HG03354 (cell line): ENCODE measurements around the gene GET3.
"Not testable (repeated sequence)": the region's sequence is repeated elsewhere in the genome, so short reads cannot be mapped to it uniquely, and the experiment has no call there.

ENCODE experiments used
- ATAC-seq: cut with Tn5 transposase; IDR thresholded peaks from one replicate; pipeline ENCODE4 v1.9.1; 2021; ENCODE audit warnings: mild to moderate bottlenecking; ENCODE audit not compliant: unreplicated experiment, poor library complexity, severe bottlenecking

Gene GET3

DNA sequence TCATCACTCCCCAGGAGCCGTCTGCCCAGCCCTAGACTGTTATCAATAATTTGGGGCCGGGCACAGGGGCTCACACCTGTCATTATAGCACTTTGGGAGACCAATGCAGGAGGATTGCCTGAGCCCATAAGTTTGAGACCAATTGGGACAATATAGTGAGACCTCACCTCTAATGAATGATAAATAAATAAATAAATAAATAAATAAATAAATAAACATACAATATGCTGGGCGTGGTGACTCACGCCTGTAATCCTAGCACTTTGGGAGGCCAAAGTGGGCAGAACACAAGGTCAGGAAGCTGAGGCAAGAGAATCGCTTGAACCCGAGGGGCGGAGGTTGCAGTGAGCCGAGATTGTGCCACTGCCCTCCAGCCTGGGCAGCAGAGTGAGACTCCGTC, 24.0 kb upstream of the GET3 start:
- ATAC-seq, result not testable (repeated sequence)

DNA sequence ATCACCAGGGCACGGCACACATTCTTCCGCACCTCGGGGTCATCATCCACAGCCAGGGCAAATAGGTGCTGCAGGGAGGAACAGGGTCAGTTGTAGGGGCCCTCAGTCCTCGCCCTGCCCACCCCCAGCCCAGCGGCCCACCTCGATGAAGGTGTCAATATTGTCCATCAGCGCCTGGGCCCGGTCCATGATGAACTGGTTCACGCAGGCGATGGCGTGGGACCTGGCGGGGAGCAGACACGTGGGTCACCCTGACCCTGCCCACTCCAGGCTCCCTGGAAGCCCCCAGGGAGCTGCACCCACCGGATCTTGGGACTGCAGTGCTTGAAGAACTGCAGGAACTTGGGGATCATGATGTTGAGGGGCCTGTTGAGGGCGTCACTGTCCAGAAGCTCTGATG, 22.2 kb upstream of the GET3 start:
- ATAC-seq, result no peak

DNA sequence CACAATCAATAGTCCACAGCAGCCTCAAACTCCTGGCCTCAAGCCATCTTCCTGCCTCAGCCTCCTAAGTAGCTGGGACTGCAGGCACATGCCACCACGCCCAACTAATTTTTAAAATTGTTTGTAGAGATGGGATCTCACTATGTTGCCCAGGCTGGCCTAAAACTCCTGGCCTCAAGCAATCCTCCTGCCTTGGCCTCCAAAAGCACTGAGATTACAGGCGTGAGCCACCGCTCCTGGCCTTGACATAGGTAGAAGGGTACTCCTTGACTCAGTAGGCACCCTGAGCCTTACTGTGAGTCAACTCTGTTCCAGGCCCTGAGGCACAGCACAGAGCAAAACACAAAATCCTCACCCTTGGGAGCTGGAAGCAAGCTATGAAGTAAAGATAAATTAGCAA, 21.4 kb upstream of the GET3 start:
- no peak for ATAC-seq

DNA sequence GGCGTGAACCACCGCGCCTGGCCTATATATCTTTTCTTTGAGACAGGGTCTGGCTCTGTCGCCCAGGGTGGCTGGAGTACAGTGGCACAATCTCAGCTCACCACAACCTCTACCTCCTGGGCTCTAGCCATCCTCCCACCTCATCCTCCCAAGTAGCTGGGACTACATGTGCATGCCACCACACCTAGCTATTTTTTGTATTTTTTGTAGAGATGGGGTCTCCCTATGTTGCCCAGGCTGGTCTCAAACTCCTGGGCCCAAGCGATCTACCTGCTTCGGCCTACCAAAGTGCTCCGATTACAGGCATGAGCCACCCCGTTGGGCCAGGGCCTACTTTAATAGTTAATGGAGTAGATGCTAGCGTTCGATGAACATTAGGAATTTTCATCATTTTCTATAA, 17.0 kb upstream of the GET3 start:
- no peak for ATAC-seq

DNA sequence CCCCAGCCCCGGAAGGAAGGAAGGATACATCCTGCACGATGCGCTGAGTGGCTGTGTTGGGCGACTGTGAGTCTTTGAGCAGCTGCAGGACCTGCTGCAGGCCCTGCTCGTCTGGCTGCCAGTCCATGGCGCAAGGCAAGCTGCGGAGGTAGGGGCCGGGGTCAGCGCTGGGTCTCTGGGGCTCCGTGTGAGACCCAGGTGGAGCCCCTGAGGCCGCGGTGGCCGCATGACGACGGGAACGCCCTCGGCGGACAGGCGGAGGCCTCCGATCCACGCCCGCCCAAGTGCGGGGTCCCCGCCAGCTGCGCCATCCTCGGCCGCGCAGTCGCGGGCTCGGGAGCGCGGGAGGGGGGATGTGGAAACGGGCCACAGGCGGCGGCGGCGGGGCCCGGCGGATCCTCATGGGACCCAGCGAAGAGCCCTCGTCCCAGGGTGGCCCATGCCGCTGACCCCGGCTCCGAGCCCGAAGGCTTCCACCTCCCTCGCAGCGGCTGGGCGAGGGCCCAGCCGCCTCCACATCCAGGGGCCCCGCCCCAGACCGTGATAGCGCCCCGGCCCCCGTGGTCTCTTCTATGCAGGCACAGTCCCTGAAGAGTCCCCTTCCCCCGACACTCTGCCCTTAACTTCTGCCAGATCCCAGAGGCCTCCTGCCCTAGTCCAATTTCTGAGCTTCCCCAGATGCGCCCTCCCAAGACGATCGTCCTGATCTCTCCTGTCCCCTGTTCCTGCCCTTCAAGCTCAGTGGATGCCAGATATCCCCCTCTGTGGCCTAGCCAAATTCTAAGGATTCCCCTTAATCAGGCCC, 16.2 kb upstream of the GET3 start:
- no peak for ATAC-seq

DNA sequence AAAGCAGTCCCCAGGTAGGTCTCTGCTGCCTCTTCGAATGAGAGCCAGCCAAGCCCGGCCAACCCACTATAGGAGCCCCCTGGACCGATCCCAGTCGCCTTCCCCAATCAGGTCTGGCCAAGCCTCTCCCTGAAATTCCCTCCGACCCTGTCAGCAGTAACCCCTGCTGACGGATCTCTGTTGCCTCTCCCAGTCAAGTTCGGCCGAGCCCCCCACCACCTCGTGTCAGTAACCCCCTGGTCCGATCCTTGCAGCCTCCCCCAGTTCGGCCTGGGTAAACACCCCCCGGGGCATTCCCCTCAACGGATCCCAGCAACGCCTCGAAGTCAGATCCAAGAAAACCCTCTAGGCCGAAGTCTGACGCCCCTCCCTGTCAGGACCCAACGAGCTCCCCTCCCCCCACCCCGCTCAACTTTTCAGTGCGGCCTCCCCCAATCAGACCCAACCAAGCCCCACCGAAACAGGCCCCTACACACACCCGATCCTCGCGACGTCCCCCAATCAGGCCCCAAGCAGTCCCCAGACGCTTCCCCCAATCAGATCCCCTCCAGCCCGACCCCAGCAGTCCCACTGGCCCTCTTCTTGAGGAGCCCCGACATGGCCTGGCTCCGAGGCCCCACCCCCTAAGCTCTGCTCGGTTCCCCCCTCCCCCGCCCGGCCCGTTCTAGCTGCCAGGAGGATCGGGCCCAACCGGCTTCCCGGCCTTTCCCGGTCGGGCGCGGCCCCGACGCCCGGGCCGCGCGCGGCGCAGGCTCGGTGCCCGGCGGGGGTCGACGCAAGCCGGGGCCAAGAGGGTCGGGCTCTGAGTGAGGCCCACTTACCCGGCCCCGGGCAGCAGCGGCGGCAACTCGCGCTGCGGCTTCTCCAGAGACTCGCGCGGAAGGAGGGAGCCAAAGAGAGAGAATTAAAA, 15.4 kb upstream of the GET3 start:
- peak; percentile 39 for ATAC-seq

DNA sequence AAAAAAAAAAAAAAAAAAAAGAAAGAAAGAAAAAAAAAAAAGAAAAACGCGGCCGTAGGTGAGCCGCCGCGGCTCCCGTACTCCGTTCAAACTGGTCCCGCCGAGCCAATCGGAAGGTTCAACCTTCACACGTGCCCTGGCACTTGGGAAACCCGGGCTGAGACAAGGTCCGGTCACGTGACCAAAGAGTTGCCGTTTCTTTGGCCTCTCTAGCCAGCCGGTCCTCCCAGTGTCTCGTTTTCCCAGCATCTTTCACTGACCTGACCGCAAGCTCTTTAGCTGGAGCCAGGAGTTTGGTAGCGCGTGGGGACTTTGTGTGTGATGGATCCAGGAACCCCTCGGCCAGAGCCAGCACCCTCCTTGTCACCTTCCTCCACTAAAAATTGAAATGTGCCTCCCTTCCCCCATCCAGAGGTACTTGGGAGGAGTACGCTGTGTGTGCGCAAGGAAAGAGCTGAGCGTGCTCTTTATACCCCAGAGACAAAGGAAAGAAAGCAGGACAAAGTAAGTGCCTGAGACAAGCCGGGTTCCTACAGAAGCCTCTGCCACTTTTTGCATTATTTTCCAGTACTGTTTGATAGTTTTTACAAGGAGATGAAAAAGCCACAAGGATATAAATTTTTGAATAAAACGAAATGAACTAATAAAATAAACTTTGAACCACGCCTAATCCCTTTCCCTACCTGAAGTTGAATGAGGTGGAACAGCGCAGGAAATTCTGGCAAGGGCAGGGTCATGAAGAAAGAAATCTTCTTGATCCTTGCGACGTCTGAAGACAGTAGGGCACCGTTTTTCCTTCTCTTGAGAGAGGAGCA, 14.5 kb upstream of the GET3 start:
- ATAC-seq, result peak; percentile 79

DNA sequence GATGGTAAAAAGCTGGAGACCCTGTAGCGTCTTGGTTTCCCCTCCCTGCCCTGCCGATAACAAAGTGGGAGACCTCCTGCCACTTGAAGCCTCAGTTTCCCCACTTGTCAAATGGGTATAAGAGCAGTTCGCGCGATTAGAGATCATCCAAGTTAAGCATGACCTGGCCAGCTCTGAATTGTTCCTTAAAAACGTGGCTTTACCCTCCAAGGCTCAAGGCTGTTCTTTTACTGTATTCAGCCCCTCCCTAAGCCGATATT, 14.0 kb upstream of the GET3 start:
- no peak for ATAC-seq

DNA sequence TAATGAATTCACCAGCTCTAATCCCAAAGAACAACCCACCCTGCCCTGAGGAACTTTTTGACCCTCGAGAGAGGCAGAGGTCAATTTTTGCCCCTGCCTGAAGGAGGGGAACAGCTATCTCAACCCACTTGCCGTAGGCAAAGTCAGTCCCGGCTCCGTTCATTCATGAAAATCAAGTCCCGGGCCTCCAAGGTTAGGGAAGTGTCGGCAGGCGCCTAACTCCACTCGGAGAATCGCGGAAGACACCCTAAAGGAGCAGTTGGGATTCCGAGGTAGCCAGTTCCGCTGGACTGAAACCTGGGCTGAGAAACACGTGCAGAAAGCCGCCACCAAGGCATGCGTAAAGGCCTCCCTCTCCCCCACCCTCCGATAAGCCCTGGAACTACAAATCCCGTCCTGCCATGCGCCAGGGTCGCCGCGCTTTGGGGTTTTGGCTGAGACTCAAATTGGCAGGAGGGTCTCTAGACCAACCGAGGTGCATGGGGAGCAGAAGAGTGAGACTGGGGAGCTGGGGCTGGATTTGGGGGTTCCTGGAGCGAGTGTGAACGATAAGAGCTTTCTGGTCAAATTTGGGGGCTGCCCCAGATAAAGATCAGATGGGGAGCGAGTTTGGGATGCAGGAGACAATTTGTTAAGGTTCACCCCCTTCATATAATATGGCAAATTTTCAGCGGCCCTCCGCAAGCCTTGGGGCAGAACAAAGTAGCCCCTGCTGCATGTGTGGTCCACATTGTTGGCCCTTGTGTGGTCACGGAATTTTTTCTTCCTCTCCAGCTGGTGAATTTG, 13.5 kb upstream of the GET3 start, which contains the start of gene TNPO2:
Gene TNPO2 (minus strand): TSS at position 292 of the 786 bp plus-strand sequence. CDS start 2,955 bp downstream, outside the sequence.
- no peak for ATAC-seq

DNA sequence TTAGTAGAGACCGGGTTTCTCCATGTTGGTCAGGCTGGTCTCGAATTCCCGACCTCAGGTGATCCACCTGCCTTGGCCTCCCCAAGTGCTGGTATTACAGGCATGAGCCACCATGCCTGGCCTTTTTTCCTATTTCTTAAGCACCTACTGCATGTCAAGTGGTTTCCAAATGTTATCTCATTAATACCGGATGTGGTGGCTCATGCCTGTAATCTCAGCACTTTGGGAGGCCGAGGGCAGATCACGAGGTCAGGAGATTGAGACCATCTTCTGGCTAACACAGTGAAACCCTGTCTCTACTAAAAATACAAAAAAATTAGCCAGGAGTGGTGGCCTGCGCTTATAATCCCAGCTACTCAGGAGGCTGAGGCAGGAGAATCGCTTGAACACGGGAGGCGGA, 11.7 kb upstream of the GET3 start:
- not testable (repeated sequence) for ATAC-seq

DNA sequence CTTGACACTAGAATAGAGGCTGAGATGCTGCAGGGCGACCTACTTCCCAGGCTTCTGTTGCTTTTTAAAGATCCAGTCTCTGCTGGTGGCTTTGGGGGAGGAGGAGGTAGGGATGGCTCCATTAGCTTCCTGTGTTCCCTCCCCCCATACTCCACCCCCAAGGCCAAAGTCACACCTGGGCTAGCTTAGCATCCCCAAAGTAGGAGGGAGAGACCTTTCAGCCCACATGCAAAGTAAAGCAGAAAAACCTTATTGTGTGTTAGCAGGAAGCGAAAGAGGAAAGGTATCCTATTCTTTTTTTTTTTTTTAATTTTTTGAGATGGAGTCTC, 10.3 kb upstream of the GET3 start:
- ATAC-seq, result no peak

DNA sequence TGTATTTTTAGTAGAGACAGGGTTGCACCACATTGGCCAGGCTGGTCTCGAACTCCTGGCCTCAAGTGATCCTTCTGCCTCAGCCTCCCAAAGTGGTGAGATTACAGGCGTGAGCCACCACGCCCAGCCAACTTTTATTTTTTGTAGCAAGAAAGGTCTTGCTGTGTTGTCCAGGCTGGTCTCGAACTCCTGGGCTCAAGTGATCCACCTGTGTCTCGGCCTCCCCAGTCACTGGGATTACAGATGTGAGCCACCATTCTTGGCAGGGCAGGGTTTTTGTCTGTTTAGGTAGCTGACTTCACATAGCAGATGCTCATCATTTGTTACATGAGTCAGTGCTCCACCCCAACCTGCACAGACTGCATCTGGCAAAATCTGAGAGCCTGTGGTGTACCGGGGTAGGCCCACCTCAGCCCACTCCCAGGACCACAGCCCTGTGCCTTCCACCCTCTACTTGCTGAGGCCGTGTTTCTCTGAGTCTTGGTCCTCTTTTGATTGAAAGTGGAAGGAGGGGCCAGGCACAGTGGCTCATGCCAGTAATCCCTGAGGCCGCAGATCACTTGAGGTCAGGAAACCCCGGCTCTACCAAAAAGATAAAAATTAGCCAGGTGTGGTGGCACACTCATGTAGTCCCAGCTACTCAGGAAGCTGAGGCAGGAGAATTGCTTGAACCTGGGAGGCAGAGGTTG, 9.4 kb upstream of the GET3 start:
- ATAC-seq, result no peak

DNA sequence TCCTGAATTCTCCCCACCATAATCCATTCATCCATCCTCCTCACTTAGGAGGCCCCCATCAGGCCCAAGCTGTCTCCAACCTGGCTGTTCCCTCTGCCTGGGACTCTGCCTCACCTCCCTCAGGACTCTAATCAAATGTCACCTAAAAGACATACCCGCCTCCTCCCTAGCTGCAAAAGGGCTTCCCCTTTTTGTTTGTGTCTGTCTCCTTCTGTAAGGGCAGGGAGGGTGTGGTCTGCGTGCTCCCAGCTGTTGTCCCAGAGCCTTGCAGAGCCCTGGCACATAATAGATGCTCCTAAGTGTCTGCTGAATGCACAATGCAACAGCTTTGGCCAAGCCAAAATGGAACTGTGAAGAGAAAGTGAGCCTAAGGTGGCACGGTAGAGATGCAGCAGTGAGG, 7.2 kb upstream of the GET3 start:
- no peak for ATAC-seq

DNA sequence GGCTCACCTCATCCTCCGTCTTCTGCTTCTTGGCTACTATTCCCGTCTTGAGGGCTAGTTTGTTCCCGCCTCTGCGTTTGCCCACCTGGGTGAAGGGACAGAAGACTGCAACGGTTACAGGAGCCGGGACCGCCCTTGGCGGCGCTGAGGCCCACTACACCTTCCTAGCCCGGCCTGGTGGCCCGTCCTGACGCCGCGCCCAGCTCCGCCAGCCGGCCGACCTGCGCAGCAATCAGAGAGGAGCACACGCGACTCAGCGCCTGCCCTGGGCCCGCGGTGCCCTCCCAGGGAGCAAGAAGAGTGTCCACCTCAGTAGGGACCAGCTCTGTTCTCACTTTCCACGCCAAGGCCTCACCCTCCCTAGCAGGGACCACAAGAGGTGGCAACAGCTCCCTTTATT, 6.0 kb upstream of the GET3 start:
- ATAC-seq, result no peak

DNA sequence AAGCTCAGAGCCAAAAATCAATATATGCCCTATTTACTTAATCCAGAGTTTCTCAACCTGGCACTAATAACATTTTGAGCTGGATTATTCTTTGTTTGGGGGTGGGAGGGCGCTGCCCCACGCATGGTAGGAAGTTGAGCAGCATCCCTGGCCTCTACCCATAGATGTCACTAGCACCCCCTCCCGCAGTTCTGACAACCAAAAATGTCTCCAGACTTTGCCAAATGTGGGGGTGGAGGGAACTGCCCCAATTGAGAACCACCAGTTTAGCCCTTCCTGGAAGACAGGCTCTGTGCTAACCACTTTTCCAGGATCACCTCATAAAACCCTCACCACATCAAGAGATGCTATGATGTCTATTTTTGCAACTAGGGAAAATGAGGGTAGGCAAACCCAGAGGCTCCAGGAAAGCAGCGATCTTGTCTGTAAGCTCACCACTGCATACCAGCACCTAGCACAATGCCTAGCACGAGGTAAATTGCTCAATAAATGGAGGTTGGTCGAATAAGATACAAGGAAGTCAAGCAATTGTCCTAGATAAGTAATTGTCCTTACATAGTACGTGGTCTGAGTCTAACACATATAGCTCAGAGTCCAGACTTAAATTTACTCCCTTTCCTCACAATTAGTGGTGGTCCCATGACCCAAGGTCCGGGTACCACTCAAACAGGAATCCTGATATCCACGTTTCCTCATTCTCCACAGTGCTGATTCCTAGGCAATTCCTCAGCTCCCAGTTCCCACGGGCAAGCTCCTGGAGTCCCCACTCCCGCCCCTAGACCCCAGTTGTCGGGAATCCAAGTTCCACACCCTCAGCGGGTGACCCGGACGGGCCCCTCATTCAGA, 3.7 kb upstream of the GET3 start:
- ATAC-seq, result no peak

DNA sequence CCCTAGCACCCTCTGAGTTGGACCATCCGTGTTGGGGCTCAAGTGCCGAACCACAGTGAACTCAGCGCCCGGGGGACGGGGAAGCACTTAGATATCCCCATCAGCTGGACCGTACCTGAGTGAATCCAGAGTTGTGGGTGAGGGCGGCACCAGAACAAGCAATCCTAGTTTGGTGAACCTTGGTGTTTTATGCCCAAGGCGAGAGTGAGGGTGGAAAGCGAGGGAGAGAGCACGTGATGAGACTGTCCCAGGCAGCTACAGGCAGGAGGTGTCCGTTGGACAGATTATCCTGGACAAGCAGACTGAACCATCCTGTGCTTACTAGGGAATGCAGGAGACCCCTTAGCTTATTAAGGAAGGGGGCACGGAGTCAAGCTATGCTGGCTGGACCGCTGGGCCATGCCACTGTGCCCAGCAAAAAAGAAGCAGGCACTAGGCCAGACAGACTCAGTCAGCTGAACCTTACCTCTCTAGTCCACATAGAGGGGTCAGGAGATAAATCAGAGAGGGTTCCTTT, 596 bp downstream of the GET3 start:
- no peak for ATAC-seq

DNA sequence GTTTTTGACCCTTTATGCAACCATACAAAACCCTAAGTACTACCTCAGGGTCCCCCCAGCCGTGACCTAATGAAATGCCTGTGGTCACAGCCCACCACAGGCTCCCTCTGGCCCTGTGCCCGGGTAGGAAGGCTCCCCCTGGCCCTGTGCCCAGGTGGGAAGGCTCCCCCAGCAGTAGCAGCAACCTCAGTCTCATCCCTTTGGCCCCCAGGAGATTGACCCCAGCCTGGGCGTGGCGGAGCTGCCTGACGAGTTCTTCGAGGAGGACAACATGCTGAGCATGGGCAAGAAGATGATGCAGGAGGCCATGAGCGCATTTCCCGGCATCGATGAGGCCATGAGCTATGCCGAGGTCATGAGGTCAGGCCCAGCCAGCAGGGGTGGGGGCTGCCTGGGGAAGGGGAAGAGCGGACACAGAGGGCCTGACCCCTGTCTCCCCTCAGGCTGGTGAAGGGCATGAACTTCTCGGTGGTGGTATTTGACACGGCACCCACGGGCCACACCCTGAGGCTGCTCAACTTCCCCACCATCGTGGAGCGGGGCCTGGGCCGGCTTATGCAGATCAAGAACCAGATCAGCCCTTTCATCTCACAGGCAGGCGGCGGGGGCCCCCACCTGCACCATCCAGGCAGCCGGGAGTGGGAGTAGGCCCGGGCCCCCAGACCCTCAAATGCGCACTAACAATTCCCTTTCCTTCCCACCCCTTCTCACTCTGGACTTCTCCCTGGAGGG, 8.0 kb downstream of the GET3 start:
- no peak for ATAC-seq
